Sigmoid colon (tissue), 7 donors: ENCODE data around the gene C1QTNF4. TPM values are rescaled to one million over a fixed set of nuclear protein-coding genes. Genes with fewer than 3 reads are reported as not detected.
"Not testable (repeated sequence)": the region's sequence is repeated elsewhere in the genome, so short reads cannot be mapped to it uniquely, and the experiment has no call there.

Experiments
- DNase-seq: peaks from one replicate; pipeline ENCODE4 v3.0.0-alpha.2; 2019
- H3K27ac ChIP-seq, 4 donors: fragments of 200-600 bp; sonication (generic); one replicate each; pipeline ENCODE4 v1.5.1; 2016 to 2019; ENCODE audit warnings: mild to moderate bottlenecking in 1 of 4
- H3K27me3 ChIP-seq, 3 donors: fragments of 200-600 bp; sonication (generic); one replicate each; pipeline ENCODE4 v1.5.1; 2019; ENCODE audit warnings: mild to moderate bottlenecking in 1 of 3
- H3K36me3 ChIP-seq, 4 donors: fragments of 200-600 bp; sonication (generic); one replicate each; pipeline ENCODE4 v1.5.1; 2016 to 2019
- H3K4me1 ChIP-seq, 4 donors: fragments of 200-600 bp; sonication (generic); one replicate each; pipeline ENCODE4 v1.5.1; 2017 to 2019
- H3K4me3 ChIP-seq, 4 donors: fragments of 200-600 bp; sonication (generic); one replicate each; pipeline ENCODE4 v1.5.1; 2017 to 2019; ENCODE audit warnings: mild to moderate bottlenecking in 2 of 4, moderate library complexity in 1 of 4
- H3K9me3 ChIP-seq, 4 donors: fragments of 200-600 bp in 3 of 4; sonication (generic) in 3 of 4; one replicate each; pipeline versions ENCODE4 v1.5.1 to v1.6.1; 2013 to 2019
- EP300 ChIP-seq, 4 donors: sonication (generic); formaldehyde crosslinking; IDR thresholded peaks; one replicate each; pipeline ENCODE4 v1.6.1; 2017; ENCODE audit warnings: antibody characterized with exemption in 4 of 4
- POLR2A ChIP-seq, 2 donors: fragments of 450-650 bp; IDR thresholded peaks; one replicate each; pipeline ENCODE4 v1.6.1; 2016; ENCODE audit warnings: antibody characterized with exemption in 2 of 2, mild to moderate bottlenecking in 2 of 2, moderate library complexity in 2 of 2
- POLR2AphosphoS5 ChIP-seq, 4 donors: sonication (generic); formaldehyde crosslinking; IDR thresholded peaks; one replicate each; pipeline ENCODE4 v1.6.1; 2017; ENCODE audit warnings: antibody characterized with exemption in 4 of 4
- WGBS, 2 donors: extraction: QIAGEN DNeasy Blood & Tissue Kit; methylation state at CpG; one replicate each; pipeline ENCODE4 v1.1.7; 2013; 5-methylcytosine and 5-hydroxymethylcytosine counted together
- intact Hi-C: fragments of 100-400 bp; cut with DNase I; formaldehyde crosslinking; loops from one replicate; pipeline ENCODE4 v1.15.1; 2023
- polyA plus RNA-seq, 3 donors: library from polyadenylated mRNA; stranded (reverse); fragments of 200-250 nt; gene quantifications; one replicate each; pipeline ENCODE4 v1.2.3, GENCODE V29; 2013
- total RNA-seq, 4 donors: library from RNA; depleted of rRNA; stranded (reverse); fragments of >200 nt; gene quantifications; one replicate each; pipeline ENCODE4 v1.1.0, GENCODE V29; 2016
- TF ChIP-seq, protein P1 (sequence below), 4 experiments: fragments of 450-650 bp in 3 of 4; fragments of 200-600 bp in 1 of 4; IDR thresholded peaks; one replicate each; pipeline ENCODE4 v1.5.1; 2016 to 2019; ENCODE audit warnings: antibody characterized with exemption in 4 of 4, mild to moderate bottlenecking in 3 of 4, moderate library complexity in 2 of 4
- donor health status: healthy with polysubstance abuse.
- donor health status: Bipolar disorder and iron deficiency.
- donor health status: healthy.

C1QTNF4 gene
- total and polyA plus RNA-seq, 7 donors: 1.3 to 15.5 (median 6.2) TPM; not detected in 1

DNA sequence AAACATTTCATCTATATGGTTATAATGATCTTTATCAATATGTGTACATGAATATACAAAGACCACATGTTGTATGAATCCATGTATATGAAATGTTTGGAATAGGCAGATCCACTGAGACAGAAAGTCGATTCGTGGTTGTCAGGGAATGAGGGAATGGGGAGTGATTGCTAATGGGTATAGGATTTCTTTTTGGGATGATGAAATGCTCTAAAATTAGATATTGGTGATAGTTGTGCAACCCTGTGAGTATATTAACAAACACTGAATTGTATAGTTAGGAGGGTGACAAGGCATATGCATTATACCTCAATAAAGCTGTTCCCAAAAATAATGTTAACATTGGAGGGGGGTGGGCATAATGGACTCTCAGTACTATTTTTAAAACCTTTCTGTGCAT lies 33.8 kb downstream of the C1QTNF4 start:
- no peak for TF ChIP-seq POLR2AphosphoS5 (IDR thresholded peaks at IDR 0.05)
- TF ChIP-seq POLR2A (IDR thresholded peaks at IDR 0.05): no peak
- TF ChIP-seq, protein P1, sequence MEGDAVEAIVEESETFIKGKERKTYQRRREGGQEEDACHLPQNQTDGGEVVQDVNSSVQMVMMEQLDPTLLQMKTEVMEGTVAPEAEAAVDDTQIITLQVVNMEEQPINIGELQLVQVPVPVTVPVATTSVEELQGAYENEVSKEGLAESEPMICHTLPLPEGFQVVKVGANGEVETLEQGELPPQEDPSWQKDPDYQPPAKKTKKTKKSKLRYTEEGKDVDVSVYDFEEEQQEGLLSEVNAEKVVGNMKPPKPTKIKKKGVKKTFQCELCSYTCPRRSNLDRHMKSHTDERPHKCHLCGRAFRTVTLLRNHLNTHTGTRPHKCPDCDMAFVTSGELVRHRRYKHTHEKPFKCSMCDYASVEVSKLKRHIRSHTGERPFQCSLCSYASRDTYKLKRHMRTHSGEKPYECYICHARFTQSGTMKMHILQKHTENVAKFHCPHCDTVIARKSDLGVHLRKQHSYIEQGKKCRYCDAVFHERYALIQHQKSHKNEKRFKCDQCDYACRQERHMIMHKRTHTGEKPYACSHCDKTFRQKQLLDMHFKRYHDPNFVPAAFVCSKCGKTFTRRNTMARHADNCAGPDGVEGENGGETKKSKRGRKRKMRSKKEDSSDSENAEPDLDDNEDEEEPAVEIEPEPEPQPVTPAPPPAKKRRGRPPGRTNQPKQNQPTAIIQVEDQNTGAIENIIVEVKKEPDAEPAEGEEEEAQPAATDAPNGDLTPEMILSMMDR (IDR thresholded peaks at IDR 0.05): no peak
- no peak for TF ChIP-seq EP300 (IDR thresholded peaks at IDR 0.05)
- 89 to 91% methylated on average over 2 of the region's 2 CpGs for WGBS, 2 donors
- intact Hi-C loops: no loop called here
- Histone ChIP-seq H3K4me1 (peaks cover 0 to 9% (median 7%) of the 10 kb centered on the region in 4 donors), H3K36me3 (no peaks in the 10 kb centered on the region), H3K9me3 (no peaks in the 10 kb centered on the region), H3K27me3 (no peaks in the 10 kb centered on the region), H3K27ac (no peak overlapping the region), H3K4me3 (no peak overlapping the region)
- no peak for DNase-seq

DNA sequence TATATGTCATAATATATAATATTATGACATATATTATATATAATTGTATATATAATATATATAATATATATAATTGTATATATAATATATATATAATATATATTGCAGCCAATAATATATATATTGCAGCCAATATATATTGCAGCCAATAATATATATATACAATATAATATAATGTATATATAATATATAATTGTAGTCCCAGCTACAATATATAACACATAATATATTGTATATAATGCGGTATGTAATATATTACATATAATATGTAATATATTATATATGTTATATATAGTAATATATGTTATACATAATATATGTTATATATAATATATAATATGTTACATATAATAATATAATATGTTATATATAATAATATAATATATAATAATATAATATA lies 35.5 kb downstream of the C1QTNF4 start:
- Histone ChIP-seq H3K36me3 (no peaks in the 10 kb centered on the region), H3K4me1 (peaks cover 0 to 2% (median under 1%) of the 10 kb centered on the region in 4 donors), H3K27me3 (no peaks in the 10 kb centered on the region), H3K9me3 (no peaks in the 10 kb centered on the region), H3K27ac (no peak overlapping the region), H3K4me3 (no peak overlapping the region)
- TF ChIP-seq EP300 (IDR thresholded peaks at IDR 0.05) (no peak), POLR2A (IDR thresholded peaks at IDR 0.05) (no peak), POLR2AphosphoS5 (IDR thresholded peaks at IDR 0.05) (no peak)
- TF ChIP-seq, protein P1 (IDR thresholded peaks at IDR 0.05): no peak
- DNase-seq: no peak
- intact Hi-C loops: no loop called here
- WGBS, 2 donors: 95 to 96% methylated on average over 1 of the region's 1 CpG

DNA sequence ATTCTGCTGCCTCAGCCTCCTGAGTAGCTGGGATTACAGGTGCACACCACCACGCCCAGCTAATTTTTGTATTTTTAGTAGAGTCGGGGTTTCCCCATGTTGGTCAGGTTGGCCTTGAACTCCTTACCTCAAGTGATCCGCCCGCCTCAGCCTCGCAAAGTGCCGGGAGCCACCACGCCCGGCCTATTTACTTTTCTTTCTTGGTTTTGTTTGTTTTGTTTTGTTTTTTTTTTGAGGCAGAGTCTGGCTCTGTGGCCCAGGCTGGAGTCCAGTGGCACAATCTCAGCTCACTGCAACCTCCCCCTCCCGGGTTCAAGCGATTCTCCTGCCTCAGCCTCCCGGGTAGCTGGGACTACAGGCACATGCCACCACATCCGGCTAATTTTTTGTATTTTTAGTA lies 37.2 kb downstream of the C1QTNF4 start:
- not testable (repeated sequence) for H3K9me3 ChIP-seq, DNase-seq
- 52 to 82% methylated on average over 12 of the region's 12 CpGs for WGBS, 2 donors

DNA sequence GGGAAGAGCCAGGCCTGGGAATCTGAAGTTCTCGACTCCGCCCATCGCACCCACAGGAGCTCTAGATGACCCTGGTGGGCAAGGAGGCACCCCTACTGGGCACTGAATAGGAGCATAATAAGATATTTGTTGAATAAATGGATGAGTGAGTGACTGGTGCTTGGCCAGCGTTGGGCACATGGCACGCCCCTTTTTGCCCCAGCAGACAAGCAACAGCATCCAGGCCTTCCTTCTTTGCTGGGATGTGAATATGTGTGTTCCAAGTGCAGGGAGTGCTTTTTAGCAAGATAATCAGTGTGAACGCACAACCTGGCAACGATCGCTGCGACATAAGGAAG lies 40.8 kb downstream of the C1QTNF4 start:
- no peaks in the 10 kb centered on the region for H3K27me3 ChIP-seq
- H3K36me3 ChIP-seq: no peaks in the 10 kb centered on the region
- no peak for DNase-seq
- peaks cover 0 to 44% (median 31%) of the 10 kb centered on the region in 4 donors for H3K4me1 ChIP-seq
- H3K4me3 ChIP-seq: peak overlapping the region; percentile 85 to 97 (median 94)
- intact Hi-C loops: loop anchor here (2.0 to 5.0 kb wide), 3 partner anchors 36 to 127 kb away; partner anchors contain the start of gene PSMC3
- H3K9me3 ChIP-seq: no peaks in the 10 kb centered on the region
- TF ChIP-seq EP300 (IDR thresholded peaks at IDR 0.05): no peak
- TF ChIP-seq, protein P1 (IDR thresholded peaks at IDR 0.05): peak in 1 of 4 experiments; percentile 38
- TF ChIP-seq POLR2A (IDR thresholded peaks at IDR 0.05): no peak
- TF ChIP-seq POLR2AphosphoS5 (IDR thresholded peaks at IDR 0.05): no peak
- WGBS, 2 donors: 13 to 20% methylated on average over 9 of the region's 9 CpGs
- H3K27ac ChIP-seq: peak overlapping the region; percentile 87 to 95 (median 94)

More for the DNA sequence above, 37.2 kb downstream of the C1QTNF4 start:
- H3K4me3 ChIP-seq, H3K27ac ChIP-seq, H3K27me3 ChIP-seq, H3K36me3 ChIP-seq, H3K4me1 ChIP-seq, intact Hi-C loops: not testable (repeated sequence)

DNA sequence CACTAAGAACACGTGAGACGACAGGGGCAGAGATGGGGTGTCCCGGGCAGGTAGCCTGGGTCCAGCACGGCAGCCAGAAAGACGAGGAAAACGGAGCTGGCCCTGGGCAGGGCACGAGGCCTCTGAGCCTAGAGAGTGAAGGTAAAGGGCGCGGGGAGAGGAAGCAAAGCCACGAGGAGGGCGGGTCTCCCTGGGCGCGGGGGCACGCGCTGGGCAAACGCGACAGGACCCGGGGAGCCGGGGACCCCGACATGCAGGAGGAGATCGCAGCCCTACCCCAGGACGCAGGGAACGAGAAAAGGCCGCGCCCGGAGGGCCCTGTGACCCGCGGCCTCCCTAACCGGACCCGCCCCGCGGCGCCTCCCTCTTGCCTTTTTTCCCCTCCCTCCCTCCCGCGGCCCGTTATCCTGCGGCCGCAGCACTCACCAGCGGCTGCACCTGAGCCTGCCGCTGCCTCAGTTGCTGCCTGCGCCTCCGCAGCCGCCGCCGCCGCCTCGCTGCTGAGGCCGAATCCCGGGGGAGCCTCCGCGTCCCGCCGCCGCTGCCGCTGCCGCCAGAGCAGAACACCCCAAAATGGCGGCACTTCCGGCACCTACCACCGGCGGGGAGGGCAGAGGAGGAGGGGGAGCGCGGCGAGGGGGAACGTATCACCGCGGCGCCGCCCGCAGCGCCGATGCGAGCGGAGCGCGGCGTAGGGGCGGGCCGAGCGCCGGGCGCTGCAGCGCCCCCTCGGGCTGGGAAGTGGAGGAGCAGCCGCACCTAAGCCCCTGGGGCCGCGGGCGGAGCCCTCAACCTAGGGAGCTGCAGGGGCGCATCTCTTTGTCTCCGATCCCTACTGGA lies 41.4 kb downstream of the C1QTNF4 start, which contains the start of gene CELF1:
Gene CELF1 (minus strand): TSS at position 567 of the 840 bp plus-strand sequence. CDS start 53,609 bp downstream, outside the sequence.
- Histone ChIP-seq H3K27me3 (no peaks in the 10 kb centered on the region), H3K36me3 (no peaks in the 10 kb centered on the region), H3K9me3 (no peaks in the 10 kb centered on the region), H3K4me3 (peak within 1 kb of the TSS; percentile 85 to 97 (median 94)), H3K4me1 (peaks cover 0 to 50% (median 35%) of the 10 kb centered on the region in 4 donors), H3K27ac (peak within 1 kb of the TSS; percentile 87 to 95 (median 94))
- intact Hi-C loops: loop anchor here (2.0 to 5.0 kb wide), 3 partner anchors 35 to 126 kb away; partner anchors contain the start of gene PSMC3
- WGBS, 2 donors: 1% methylated on average over 89 of the region's 89 CpGs
- peak; percentile 71 to 90 (median 81) for TF ChIP-seq POLR2AphosphoS5 (IDR thresholded peaks at IDR 0.05)
- TF ChIP-seq POLR2A (IDR thresholded peaks at IDR 0.05): peak in 1 of 2 donors; percentile 36
- TF ChIP-seq, protein P1 (IDR thresholded peaks at IDR 0.05): peak; percentile 26 to 95 (median 62)
- no peak for TF ChIP-seq EP300 (IDR thresholded peaks at IDR 0.05)
- DNase-seq: peak; percentile 95
